GM12874 (cell line): ENCODE measurements around the gene YIF1A.
A peak's percentile ranks its signal among the peaks of the same experiment; 100 is the strongest.

Experiments used
- TF ChIP-seq, protein P1 (sequence below): IDR thresholded peaks from 2 replicates; pipeline ENCODE4 v1.5.1; 2011; ENCODE audit warnings: low read depth, mild to moderate bottlenecking, control low read depth, low read length, moderate library complexity; ENCODE audit not compliant: insufficient read depth

Gene YIF1A

DNA sequence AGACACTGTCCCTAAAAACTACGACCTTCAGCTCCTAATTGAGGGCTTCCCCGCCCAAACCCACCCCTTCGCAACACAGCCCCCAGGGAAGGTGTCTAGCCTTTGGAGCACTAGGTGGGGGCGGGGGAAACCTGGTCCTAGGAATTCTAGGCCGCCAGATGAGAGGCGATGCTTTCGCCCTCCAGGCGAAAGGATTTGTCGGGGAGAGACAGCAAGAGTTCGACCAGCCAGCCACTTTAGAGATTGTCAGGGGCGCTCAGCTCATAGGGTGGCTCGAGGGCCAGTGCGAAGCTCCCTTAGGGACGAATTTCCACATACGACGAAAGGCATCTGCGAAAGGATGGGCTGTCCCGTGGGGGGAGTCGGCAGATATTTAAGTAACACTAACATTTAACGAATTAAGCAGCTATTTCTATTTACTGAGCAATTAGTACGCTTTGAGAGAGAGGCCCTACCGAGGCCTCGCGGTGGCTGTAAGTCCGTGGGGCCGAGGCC, 22.6 kb upstream of the YIF1A start:
- TF ChIP-seq, protein P1, sequence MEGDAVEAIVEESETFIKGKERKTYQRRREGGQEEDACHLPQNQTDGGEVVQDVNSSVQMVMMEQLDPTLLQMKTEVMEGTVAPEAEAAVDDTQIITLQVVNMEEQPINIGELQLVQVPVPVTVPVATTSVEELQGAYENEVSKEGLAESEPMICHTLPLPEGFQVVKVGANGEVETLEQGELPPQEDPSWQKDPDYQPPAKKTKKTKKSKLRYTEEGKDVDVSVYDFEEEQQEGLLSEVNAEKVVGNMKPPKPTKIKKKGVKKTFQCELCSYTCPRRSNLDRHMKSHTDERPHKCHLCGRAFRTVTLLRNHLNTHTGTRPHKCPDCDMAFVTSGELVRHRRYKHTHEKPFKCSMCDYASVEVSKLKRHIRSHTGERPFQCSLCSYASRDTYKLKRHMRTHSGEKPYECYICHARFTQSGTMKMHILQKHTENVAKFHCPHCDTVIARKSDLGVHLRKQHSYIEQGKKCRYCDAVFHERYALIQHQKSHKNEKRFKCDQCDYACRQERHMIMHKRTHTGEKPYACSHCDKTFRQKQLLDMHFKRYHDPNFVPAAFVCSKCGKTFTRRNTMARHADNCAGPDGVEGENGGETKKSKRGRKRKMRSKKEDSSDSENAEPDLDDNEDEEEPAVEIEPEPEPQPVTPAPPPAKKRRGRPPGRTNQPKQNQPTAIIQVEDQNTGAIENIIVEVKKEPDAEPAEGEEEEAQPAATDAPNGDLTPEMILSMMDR, result peak; percentile 92

DNA sequence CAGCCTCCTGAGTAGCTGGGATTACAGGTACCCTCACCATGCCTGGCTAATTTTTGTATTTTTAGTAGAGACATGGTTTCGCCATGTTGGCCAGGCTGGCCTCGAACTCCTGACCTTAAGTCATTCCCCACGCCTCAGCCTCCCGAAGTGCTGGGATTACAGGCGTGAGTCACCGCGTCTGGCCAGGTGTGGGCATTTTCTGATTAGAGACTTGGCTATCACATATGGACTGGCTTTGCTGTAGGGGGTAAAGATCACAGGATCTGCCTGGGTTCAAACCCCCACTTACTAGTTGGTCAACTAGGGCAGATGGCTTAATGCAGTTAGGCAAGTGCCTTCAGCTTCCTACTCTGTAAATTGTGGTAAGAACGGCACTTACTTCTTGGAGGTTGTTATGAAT, 21.4 kb upstream of the YIF1A start:
- TF ChIP-seq, protein P1, result no peak

DNA sequence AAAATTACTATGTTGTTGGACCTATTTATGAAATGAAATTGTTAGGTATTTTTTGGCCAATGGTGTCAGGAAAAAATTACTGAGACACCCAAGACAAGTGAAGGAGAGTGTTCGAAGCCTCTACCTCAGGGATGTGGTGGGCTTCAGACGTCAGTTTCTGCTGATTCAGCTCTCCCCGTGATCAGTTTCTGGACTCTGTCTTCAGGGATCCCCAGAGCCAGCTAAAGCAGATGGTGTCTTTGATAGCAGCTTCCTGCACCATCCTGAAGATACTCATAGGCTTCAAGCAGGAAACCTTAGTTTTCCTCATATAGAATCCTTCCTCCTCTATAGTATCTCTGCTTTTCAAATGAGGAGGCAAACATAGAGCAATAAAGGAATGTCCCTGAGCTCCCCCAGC, 20.5 kb upstream of the YIF1A start:
- TF ChIP-seq, protein P1, result no peak

DNA sequence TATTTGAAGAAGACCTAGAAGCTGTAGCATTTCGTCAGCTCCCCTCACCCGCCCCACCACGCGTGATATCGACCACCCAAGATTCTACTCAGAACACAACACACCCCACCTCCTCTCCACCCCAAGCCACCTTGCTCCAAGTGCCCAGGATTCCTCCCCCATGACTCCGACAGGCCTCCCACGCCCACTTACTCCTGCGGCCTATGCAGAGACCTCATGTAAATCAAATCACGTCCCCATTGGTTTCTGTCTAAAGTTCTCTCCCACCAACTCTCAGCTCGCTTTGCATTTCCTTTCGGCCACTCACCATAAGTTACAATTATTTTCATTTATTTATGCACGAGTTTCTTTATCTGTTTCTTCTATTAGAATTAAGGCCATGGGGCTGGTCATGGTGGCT, 13.7 kb upstream of the YIF1A start:
- TF ChIP-seq, protein P1, result no peak

DNA sequence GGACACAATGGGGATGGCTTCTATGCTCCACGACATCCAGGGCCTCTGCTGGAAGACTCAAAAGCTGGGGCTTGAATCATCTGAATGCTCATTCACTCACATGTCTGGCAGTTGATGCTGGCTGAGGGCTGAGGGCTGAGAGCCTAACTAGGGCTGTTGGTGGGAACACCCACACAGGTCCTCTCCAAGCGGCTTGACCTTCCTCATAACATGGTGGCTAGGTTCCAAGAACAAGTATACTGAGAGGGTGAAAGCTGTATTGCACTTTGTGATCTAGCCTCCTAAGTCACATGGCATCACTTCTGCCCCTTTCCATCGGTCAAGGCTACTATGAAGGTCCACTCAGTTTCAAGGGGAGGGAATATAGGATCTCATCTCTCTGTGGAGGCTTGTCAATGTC, 10.2 kb upstream of the YIF1A start:
- TF ChIP-seq, protein P1, result no peak

DNA sequence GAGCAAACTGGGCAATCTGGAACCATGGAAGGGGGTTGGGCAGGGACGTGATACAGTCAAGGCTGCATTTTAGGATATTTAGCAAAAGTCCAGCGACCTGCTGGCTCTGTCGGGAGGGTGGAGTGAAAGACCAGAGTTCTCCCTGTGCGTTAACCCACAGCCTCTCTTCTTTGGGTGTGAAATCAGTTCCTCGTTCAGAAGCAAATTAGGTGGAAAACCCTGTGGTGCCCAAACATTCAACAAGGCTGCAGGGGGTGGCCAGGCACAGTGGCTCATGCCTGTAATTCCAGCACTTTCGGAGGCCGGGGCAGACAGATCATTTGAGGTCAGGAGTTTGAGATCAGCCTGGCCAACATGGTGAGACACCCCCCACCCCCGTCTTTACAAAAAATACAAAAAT, 8.7 kb upstream of the YIF1A start:
- TF ChIP-seq, protein P1, result no peak

DNA sequence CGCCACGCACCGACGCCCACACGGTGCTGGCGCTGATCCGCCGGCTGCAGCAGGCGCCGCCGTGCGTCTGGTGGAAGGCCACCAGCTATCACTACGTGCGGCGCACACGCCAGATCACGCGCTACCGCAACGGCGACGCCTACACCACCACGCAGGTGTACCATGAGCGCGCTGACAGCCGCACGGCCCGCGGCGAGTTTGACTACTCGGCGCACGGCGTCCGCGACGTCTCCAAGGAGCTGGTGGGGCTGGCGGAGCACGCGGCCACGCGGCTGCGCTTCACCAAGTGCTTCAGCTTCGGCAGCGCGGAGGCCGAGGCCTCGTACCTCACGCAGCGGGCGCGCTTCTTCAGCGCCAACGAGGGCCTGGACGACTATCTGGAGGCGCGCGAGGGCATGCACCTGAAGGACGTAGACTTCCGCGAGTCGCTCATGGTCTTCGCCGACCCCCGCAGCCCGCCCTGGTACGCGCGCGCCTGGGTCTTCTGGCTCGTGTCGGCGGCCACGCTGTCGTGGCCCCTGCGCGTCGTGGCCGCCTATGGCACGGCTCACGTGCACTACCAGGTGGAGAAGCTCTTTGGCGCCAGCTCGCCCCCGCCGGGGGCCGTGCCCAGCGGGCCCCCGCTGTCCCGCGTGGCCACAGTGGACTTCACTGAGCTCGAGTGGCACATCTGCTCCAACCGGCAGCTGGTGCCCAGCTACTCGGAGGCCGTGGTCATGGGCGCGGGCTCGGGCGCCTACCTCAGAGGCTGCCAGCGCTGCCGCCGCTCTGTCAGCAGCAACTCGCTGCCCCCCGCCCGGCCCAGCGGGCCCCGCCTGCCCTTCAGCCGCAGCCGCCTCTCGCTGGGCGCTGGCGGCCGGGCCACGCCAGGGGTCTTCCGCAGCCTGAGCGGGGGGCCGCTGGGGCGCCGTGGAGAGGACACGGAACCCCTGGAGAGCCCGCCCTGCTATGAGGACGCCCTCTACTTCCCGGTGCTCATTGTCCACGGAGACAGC, 6.0 kb upstream of the YIF1A start:
- TF ChIP-seq, protein P1, result no peak
